Measurements from ENCODE around the gene HECTD4. TPM values are rescaled to one million over a fixed set of nuclear protein-coding genes. Genes with fewer than 3 reads are reported as not detected.
A peak's percentile ranks its signal among the peaks of the same experiment; 100 is the strongest.

Gene HECTD4
- total RNA-seq, 2 donors from 2014 or later: 30.8 to 33.1 TPM

- no peak overlapping the region for H3K27ac Mint-ChIP-seq
- H3K9me3 Mint-ChIP-seq: no peaks in the 10 kb centered on the region
- H3K27me3 Mint-ChIP-seq: no peaks in the 10 kb centered on the region
- no peak for ATAC-seq (replicated peaks)
- H3K4me1 Mint-ChIP-seq: no peaks in the 10 kb centered on the region
- H3K36me3 Mint-ChIP-seq (ENCODE audit: low read depth): peaks cover 60% of the 10 kb centered on the region
- no peak overlapping the region for H3K4me3 Mint-ChIP-seq
Observed at GRCh38 chr12:112191201-112191600, 191.0 kb downstream of the HECTD4 start.

- no peaks in the 10 kb centered on the region for H3K4me1 Mint-ChIP-seq
- no peak overlapping the region for H3K27ac Mint-ChIP-seq
- no peaks in the 10 kb centered on the region for H3K9me3 Mint-ChIP-seq
- H3K27me3 Mint-ChIP-seq: no peaks in the 10 kb centered on the region
- no peak overlapping the region for H3K4me3 Mint-ChIP-seq
- peaks cover 63% of the 10 kb centered on the region for H3K36me3 Mint-ChIP-seq (ENCODE audit: low read depth)
- no peak for ATAC-seq (replicated peaks)
Observed at GRCh38 chr12:112190231-112191025, 191.8 kb downstream of the HECTD4 start.

DNA sequence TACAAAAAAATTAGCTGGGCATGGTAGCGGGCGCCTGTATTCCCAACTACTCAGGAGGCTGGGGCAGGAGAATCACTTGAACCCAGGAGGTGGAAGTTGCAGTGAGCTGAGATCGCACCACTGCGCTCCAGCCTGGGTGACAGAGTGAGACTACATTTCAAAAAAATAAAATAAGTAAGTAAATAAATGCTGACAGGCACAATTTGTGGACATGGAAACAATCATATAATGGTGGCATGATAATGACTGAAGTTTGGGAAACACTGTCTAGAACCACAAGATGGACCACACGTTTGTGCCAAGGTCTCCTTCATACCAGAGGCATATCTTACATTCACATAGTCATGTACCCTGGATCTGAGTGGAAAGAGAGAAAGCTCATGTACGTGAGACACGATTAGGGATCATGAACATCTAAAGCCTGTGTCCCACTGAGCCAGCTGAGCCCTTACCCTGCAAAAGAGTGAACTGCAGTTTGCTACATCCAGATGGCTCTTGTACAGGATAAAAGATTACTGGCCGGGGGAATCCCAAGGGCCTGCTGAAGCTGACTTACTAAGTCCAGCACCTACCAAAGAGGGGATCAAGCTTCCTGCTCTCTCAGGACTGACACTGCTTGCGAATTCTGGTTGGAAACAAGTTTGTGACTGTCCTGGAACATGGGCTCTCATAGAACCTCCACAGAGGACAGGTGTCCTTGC is 194.0 kb downstream of the HECTD4 start:
- ATAC-seq (replicated peaks): no peak
- H3K36me3 Mint-ChIP-seq (ENCODE audit: low read depth): peaks cover 65% of the 10 kb centered on the region
- no peak overlapping the region for H3K4me3 Mint-ChIP-seq
- H3K9me3 Mint-ChIP-seq: no peaks in the 10 kb centered on the region
- no peak overlapping the region for H3K27ac Mint-ChIP-seq
- H3K27me3 Mint-ChIP-seq: no peaks in the 10 kb centered on the region
- H3K4me1 Mint-ChIP-seq: peaks cover 6% of the 10 kb centered on the region

GRCh38 chr12:112185093-112185923 is 196.9 kb downstream of the HECTD4 start:
- no peak overlapping the region for H3K4me3 Mint-ChIP-seq
- H3K9me3 Mint-ChIP-seq: no peaks in the 10 kb centered on the region
- H3K36me3 Mint-ChIP-seq (ENCODE audit: low read depth): peaks cover 55% of the 10 kb centered on the region
- H3K27ac Mint-ChIP-seq: no peak overlapping the region
- ATAC-seq (replicated peaks): no peak
- H3K27me3 Mint-ChIP-seq: no peaks in the 10 kb centered on the region
- peaks cover 12% of the 10 kb centered on the region for H3K4me1 Mint-ChIP-seq

- H3K27ac Mint-ChIP-seq: no peak overlapping the region
- peak overlapping the region; percentile 44 for H3K4me3 Mint-ChIP-seq
- no peaks in the 10 kb centered on the region for H3K27me3 Mint-ChIP-seq
- H3K9me3 Mint-ChIP-seq: no peaks in the 10 kb centered on the region
- H3K36me3 Mint-ChIP-seq (ENCODE audit: low read depth): peaks cover 56% of the 10 kb centered on the region
- peaks cover 12% of the 10 kb centered on the region for H3K4me1 Mint-ChIP-seq
- ATAC-seq (replicated peaks): no peak
Observed at GRCh38 chr12:112184056-112184887, 198.0 kb downstream of the HECTD4 start.

DNA sequence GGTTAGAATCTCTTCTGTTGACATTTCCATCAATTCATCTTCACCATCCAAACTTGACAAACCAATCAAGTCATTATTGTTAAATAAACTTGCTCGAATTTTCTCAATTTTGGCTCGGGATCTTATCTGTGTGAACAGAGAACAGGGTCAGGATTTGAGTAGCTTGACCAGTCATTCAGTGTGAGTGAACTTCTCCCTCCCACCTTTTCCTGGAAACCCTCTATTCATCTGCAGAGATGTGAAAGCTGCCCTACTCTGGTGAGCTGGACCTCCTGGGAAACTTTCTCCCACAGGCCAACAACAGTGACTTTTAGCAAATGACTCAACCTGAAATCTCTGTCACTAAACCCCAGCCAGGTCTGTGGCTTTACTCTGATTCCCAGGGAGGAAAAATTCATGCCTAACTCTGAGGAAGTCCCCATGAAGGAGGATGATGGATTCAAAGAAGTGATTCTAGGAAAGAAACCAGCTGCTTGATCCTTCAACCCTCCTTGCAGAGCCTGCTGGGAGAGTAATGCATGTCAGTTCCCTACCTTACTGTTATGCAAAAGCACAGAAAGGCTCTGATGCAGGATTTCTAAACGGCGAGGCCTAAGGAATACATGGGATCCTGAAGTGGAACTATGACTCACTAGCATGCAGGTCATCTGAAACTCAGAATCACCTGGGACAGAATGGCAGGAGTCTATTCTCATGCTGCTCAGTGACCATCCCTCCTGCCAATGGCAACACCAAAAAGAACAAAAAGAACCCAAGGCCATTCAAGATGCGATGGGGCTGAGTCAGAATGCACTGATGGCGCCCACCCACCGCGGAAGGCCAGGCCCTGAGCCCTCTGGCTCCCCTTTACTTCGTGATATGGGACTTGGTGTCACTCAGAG is 198.8 kb downstream of the HECTD4 start:
- Mint-ChIP-seq H3K4me1 (peaks cover 12% of the 10 kb centered on the region), H3K36me3 (ENCODE audit: low read depth) (peaks cover 56% of the 10 kb centered on the region), H3K9me3 (no peaks in the 10 kb centered on the region), H3K27ac (peak overlapping the region; percentile 67), H3K27me3 (no peaks in the 10 kb centered on the region), H3K4me3 (peak overlapping the region; percentile 44)
- peak; percentile 93 for ATAC-seq (replicated peaks)

DNA sequence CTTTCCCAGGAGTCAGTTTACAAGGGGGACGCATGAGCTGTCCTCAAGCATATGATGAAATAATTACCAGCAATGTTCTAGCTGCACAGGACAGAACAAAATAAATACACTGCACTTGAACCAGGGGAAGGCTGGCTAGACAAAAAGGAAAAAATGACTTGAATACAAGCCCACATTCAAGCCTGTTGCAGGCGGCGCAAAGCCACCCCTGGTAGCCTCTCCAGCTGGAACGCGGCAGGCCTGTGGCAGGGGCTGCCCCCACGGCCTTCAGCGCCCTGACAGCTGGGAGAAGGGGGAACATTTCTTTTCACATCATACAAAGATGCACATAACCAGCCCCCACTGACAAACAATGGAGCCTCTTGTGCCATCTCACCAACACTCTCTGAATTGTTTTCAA is 199.7 kb downstream of the HECTD4 start:
- no peaks in the 10 kb centered on the region for H3K27me3 Mint-ChIP-seq
- ATAC-seq (replicated peaks): no peak
- peak overlapping the region; percentile 44 for H3K4me3 Mint-ChIP-seq
- H3K9me3 Mint-ChIP-seq: no peaks in the 10 kb centered on the region
- H3K36me3 Mint-ChIP-seq (ENCODE audit: low read depth): peaks cover 60% of the 10 kb centered on the region
- H3K27ac Mint-ChIP-seq: no peak overlapping the region
- peaks cover 12% of the 10 kb centered on the region for H3K4me1 Mint-ChIP-seq

- H3K36me3 Mint-ChIP-seq (ENCODE audit: low read depth): peaks cover 72% of the 10 kb centered on the region
- no peak overlapping the region for H3K27ac Mint-ChIP-seq
- ATAC-seq (replicated peaks): no peak
- H3K4me3 Mint-ChIP-seq: no peak overlapping the region
- peaks cover 12% of the 10 kb centered on the region for H3K4me1 Mint-ChIP-seq
- H3K9me3 Mint-ChIP-seq: no peaks in the 10 kb centered on the region
- H3K27me3 Mint-ChIP-seq: no peaks in the 10 kb centered on the region
Observed at GRCh38 chr12:112180422-112180821, 201.8 kb downstream of the HECTD4 start.

DNA sequence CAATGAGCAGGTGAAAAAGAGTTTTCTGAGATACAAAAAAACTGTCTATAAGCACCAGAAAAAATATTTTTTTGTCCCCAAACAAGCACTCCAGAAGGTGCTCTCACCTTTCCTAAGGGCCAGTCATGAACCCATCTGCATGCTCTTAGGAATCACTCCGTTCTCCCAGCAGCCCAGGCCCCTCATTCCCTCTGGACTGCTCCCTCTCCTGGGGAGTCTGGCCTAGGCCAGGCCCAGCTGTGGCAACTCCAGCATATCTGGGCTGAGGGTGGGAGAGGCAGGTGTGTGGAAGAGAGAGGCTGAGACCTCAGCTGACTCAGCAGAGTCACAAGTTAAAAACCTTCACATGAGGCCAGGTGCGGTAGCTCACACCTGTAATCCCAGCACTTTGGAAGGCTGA is 202.3 kb downstream of the HECTD4 start:
- Mint-ChIP-seq H3K4me1 (peaks cover 12% of the 10 kb centered on the region), H3K27ac (no peak overlapping the region), H3K36me3 (ENCODE audit: low read depth) (peaks cover 72% of the 10 kb centered on the region), H3K4me3 (no peak overlapping the region), H3K9me3 (no peaks in the 10 kb centered on the region), H3K27me3 (no peaks in the 10 kb centered on the region)
- ATAC-seq (replicated peaks): no peak

DNA sequence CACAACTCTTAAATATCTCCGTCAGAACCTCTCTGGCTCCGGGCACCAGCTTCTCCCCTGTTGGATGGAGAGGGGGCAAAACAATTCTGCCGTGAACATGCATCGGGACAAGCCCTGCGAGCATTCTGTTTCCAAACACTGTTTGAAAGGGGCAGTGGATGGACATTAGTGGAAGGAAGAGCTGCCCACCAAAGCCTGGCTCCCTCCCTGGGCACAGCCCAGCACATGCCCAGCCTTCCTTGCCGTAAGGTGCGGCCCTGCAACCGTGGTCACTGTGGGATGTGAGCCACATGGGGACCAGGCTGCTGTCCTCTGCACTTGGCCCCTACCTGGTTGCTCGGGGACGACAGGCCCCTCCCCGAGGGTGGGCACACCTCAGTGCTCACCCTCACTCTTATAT is 202.9 kb downstream of the HECTD4 start:
- no peak overlapping the region for H3K27ac Mint-ChIP-seq
- ATAC-seq (replicated peaks): no peak
- H3K4me3 Mint-ChIP-seq: no peak overlapping the region
- H3K36me3 Mint-ChIP-seq (ENCODE audit: low read depth): peaks cover 69% of the 10 kb centered on the region
- H3K4me1 Mint-ChIP-seq: peaks cover 12% of the 10 kb centered on the region
- no peaks in the 10 kb centered on the region for H3K9me3 Mint-ChIP-seq
- no peaks in the 10 kb centered on the region for H3K27me3 Mint-ChIP-seq

- H3K9me3 Mint-ChIP-seq: no peaks in the 10 kb centered on the region
- H3K27me3 Mint-ChIP-seq: no peaks in the 10 kb centered on the region
- H3K27ac Mint-ChIP-seq: no peak overlapping the region
- H3K4me3 Mint-ChIP-seq: no peak overlapping the region
- H3K36me3 Mint-ChIP-seq (ENCODE audit: low read depth): peaks cover 64% of the 10 kb centered on the region
- ATAC-seq (replicated peaks): no peak
- peaks cover 11% of the 10 kb centered on the region for H3K4me1 Mint-ChIP-seq
Observed at GRCh38 chr12:112178796-112179195, 203.4 kb downstream of the HECTD4 start.

- Mint-ChIP-seq H3K4me3 (no peak overlapping the region), H3K36me3 (ENCODE audit: low read depth) (peaks cover 59% of the 10 kb centered on the region), H3K4me1 (no peaks in the 10 kb centered on the region), H3K27me3 (no peaks in the 10 kb centered on the region), H3K9me3 (no peaks in the 10 kb centered on the region), H3K27ac (peak overlapping the region; percentile 31)
- ATAC-seq (replicated peaks): no peak
Observed at GRCh38 chr12:112176321-112177010, 205.8 kb downstream of the HECTD4 start.
